H1 (cell line): Measurements from ENCODE around the gene KSR2.

Source experiments
- CHD7 ChIP-seq: fragments of 300-600 bp; sonication (generic); IDR thresholded peaks from 2 replicates; pipeline ENCODE4 v1.7.1; 2012; ENCODE audit warnings: low read length, moderate library complexity, mild to moderate bottlenecking, inconsistent platforms; ENCODE audit not compliant: insufficient replicate concordance
- CTCF ChIP-seq, 3 experiments: IDR thresholded peaks; 1 replicate in 2 of 3; 2 replicates in 1 of 3; pipeline versions ENCODE4 v1.5.1 to v1.6.1; 2011; ENCODE audit warnings: low read length in 3 of 3, mild to moderate bottlenecking in 3 of 3, inconsistent platforms in 2 of 3, low read depth in 1 of 3, moderate library complexity in 1 of 3; ENCODE audit not compliant: insufficient read depth in 1 of 3; ENCODE audit errors: control extremely low read depth in 1 of 3
- EZH2 ChIP-seq: fragments of 200-600 bp; sonication (generic); IDR thresholded peaks from 2 replicates; pipeline ENCODE4 v1.7.1; 2012; ENCODE audit warnings: low read depth, mild to moderate bottlenecking, moderate library complexity, low read length, inconsistent platforms; ENCODE audit not compliant: severe bottlenecking
- GABPA ChIP-seq: IDR thresholded peaks from 2 replicates; pipeline ENCODE4 v1.6.1; 2011; ENCODE audit warnings: mild to moderate bottlenecking, low read length, moderate library complexity, borderline replicate concordance; ENCODE audit not compliant: insufficient read depth
- POLR2AphosphoS5 ChIP-seq: IDR thresholded peaks from 2 replicates; pipeline ENCODE4 v1.6.1; 2011; ENCODE audit warnings: low read depth, low read length
- RNF2 ChIP-seq: fragments of 200-900, 300-1000 bp; sonication (generic); IDR thresholded peaks from 2 replicates; pipeline ENCODE4 v1.7.1; 2016; ENCODE audit warnings: borderline replicate concordance, low read depth, mild to moderate bottlenecking, antibody characterized with exemption, low read length; ENCODE audit not compliant: poor library complexity, severe bottlenecking; ENCODE audit errors: missing control alignments
- SIN3A ChIP-seq, 2 experiments: IDR thresholded peaks in 1 of 2; conservative IDR thresholded peaks in 1 of 2; 2 replicates each; pipeline ENCODE4 v1.6.1; 2011 to 2012; ENCODE audit warnings: low read length in 2 of 2, improper control_type of control experiment in 1 of 2, low read depth in 1 of 2, mild to moderate bottlenecking in 1 of 2
- TAF1 ChIP-seq: IDR thresholded peaks from 2 replicates; pipeline ENCODE4 v1.6.1; 2011; ENCODE audit warnings: mild to moderate bottlenecking, low read depth, low read length
- ZNF274 ChIP-seq: IDR thresholded peaks from 2 replicates; pipeline ENCODE4 v1.7.0; 2012; ENCODE audit warnings: low read length, borderline replicate concordance; ENCODE audit errors: extremely low read depth

DNA sequence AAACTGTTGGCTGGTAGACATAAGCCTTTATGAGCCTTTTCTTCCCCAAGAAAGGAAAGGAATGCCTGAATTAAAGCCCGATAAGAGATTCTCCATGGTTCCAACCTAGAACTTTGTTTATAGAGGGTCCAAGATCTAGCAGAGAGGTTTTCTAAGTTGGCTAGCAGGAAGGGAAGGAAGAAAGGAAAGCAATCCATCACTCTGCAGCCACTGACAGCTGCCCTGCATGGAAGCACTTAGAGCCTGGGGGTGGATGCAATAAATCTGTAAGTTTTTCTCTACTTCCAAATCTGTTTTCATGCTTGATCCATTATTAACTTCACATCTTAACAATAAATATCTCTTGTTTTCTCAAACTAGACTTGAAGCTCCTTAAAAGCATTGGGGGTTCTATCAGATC lies 224.4 kb downstream of the KSR2 start:
- TF ChIP-seq SIN3A (conservative IDR thresholded peaks at IDR 0.05 in 1 of 2, IDR thresholded peaks at IDR 0.05 in 1 of 2; ENCODE audit: low read depth in 1 of 2, low read length in 2 of 2) (no peak), CHD7 (no peak), CTCF (IDR thresholded peaks at IDR 0.05; ENCODE audit: control extremely low read depth in 1 of 3, insufficient read depth in 1 of 3, low read depth in 1 of 3, low read length in 3 of 3) (no peak), POLR2AphosphoS5 (no peak), GABPA (no peak), ZNF274 (no peak), EZH2 (no peak), RNF2 (no peak), TAF1 (no peak)
